CD4-positive, alpha-beta T cell (primary cell): ENCODE measurements around the gene EIF5AL1. TPM values are rescaled to one million over a fixed set of nuclear protein-coding genes. Genes with fewer than 3 reads are reported as not detected.

ENCODE experiments used
- ATAC-seq: fragments of 200-7000 bp; cut with Tn5 transposase; one replicate; pipeline ENCODE4 v1.10.0; 2022; ENCODE audit warnings: mild to moderate bottlenecking; ENCODE audit not compliant: poor library complexity
- CTCF ChIA-PET: fragments of 350-600 bp; sonication (Branson Sonifier 250); formaldehyde crosslinking; loops from one replicate; lab custom pipeline; 2021; ENCODE audit warnings: antibody characterized with exemption, inconsistent platforms; lab: Charles Lee
- POLR2A ChIA-PET: fragments of 350-600 bp; sonication (Branson Sonifier 250); formaldehyde crosslinking; loops from one replicate; lab custom pipeline; 2021; ENCODE audit warnings: antibody characterized with exemption, inconsistent platforms; lab: Charles Lee
- DNase-seq, 14 experiments: peaks; one replicate each; pipeline ENCODE4 v3.0.0-alpha.2; 2013 to 2020; ENCODE audit warnings: mixed read lengths in 2 of 14
- H3K27ac ChIP-seq, 2 donors: one replicate each; pipeline versions ENCODE4 v1.5.1 to v1.7.0; 2013; ENCODE audit warnings: low read length in 2 of 2, low read depth in 1 of 2, mild to moderate bottlenecking in 1 of 2
- H3K27me3 ChIP-seq, 2 experiments: 1 replicate in 1 of 2; 2 replicates in 1 of 2; pipeline versions ENCODE4 v1.6.1 to v1.7.0; 2013; ENCODE audit warnings: low read length in 2 of 2, control low read depth in 1 of 2, mild to moderate bottlenecking in 1 of 2, moderate library complexity in 1 of 2; ENCODE audit not compliant: insufficient read depth in 2 of 2, control insufficient read depth in 1 of 2
- H3K36me3 ChIP-seq: one replicate; pipeline ENCODE4 v1.6.1; 2013; ENCODE audit warnings: low read length, control low read depth; ENCODE audit not compliant: insufficient read depth
- H3K4me1 ChIP-seq: one replicate; pipeline ENCODE4 v1.6.1; 2013; ENCODE audit warnings: low read length, control low read depth; ENCODE audit not compliant: insufficient read depth
- H3K4me3 ChIP-seq: one replicate; pipeline ENCODE4 v1.5.1; 2013; ENCODE audit warnings: mild to moderate bottlenecking, low read length, moderate library complexity
- H3K9me3 ChIP-seq, 2 experiments: 1 replicate in 1 of 2; 2 replicates in 1 of 2; pipeline versions ENCODE4 v1.6.1 to v1.7.0; 2013; ENCODE audit warnings: low read length in 2 of 2, mild to moderate bottlenecking in 2 of 2, control low read depth in 1 of 2, moderate library complexity in 1 of 2; ENCODE audit not compliant: control insufficient read depth in 1 of 2, insufficient read depth in 1 of 2
- H3K27ac Mint-ChIP-seq: one replicate; pipeline ENCODE4 v1.8.0; 2020; ENCODE audit warnings: mixed read lengths
- H3K27me3 Mint-ChIP-seq: one replicate; pipeline ENCODE4 v1.8.0; 2021; ENCODE audit warnings: mixed read lengths
- H3K36me3 Mint-ChIP-seq: one replicate; pipeline ENCODE4 v1.8.0; 2021; ENCODE audit warnings: low read depth, mixed read lengths
- H3K4me1 Mint-ChIP-seq: one replicate; pipeline ENCODE4 v1.8.0; 2021; ENCODE audit warnings: low read depth, mixed read lengths
- H3K4me3 Mint-ChIP-seq: one replicate; pipeline ENCODE4 v1.8.0; 2020; ENCODE audit warnings: mild to moderate bottlenecking, mixed read lengths
- H3K9me3 Mint-ChIP-seq: one replicate; pipeline ENCODE4 v1.8.0; 2020; ENCODE audit warnings: mixed read lengths
- intact Hi-C, 2 experiments: fragments of 100-400 bp; cut with DNase I in 1 of 2; cut with micrococcal nuclease in 1 of 2; formaldehyde crosslinking; loops; one replicate each; pipeline versions ENCODE4 v1.15.1 to v1.9.0; 2023 to 2025; cut with DNase I, micrococcal nuclease
- total RNA-seq, 174 experiments: library from RNA in 2 of 174; stranded (reverse) in 2 of 174; gene quantifications; one replicate each; pipeline ENCODE4 v1.2.3 and lab custom pipeline; 2021 to 2026
- TF ChIP-seq, protein P1 (sequence below): fragments of 200-600 bp; IDR thresholded peaks from one replicate; pipeline ENCODE4 v1.8.0; 2022; ENCODE audit warnings: antibody characterized with exemption, mild to moderate bottlenecking

Gene EIF5AL1
- total RNA-seq, 2 experiments from 2014 or later, result 0.11 to 0.14 TPM

DNA sequence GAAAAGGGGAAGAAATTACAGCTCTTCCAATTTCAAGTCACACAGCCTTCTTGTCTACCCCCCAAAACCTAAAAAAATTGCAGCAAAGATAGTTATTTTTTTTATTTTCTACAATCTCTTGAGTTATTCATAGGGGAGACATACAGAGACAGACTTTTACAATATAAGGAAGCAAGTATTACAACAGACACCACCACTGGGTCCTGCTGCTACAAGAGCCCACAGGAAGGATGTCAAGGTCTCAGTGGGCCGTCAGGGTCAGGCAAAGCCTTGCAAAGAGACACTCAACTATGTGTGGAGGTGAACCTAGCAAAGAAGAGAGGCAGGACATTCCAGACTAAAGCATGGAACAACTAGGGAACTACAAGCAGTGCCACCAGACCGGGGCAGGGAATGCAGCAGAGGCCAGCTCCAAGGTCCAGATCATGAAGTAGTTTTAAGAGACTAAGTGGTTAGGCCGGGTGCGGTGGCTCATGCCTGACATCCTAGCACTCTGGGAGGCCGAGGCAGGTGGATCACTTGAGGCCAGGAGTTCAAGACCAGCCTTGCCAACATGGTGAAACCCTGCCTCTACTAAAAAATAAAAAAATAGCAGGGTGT lies 38.7 kb upstream of the EIF5AL1 start:
- H3K9me3 Mint-ChIP-seq, result no peaks in the 10 kb centered on the region
- no peak overlapping the region for H3K27ac Mint-ChIP-seq
- no peaks in the 10 kb centered on the region for H3K9me3 ChIP-seq

DNA sequence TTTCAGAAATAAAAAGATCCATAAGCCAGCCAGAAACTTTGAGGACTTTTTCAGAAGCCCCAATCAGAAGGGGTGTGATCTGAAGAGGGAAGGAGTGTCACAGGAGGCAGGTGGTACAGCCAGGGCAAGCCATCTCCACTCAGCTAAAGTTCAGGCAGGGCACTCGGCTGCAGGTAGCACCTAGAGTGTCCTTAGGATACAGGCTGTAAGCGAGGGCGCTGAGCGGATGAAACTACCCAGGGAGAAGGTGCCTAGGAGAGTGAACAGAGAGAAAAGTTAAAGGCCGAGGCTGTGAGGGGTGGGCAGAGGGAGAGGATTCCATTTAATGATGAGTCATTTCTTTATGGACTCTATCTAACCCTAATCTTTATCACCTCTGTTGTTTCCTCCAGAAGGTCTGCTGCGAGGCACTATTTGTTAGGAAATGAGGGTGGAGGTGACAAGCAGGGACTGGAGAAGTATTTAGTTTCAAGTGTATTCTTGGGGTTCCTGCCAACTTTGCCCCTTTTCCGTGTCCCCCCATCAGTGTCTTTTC lies 37.1 kb upstream of the EIF5AL1 start:
- intact Hi-C loops, result no loop called here
- H3K27ac Mint-ChIP-seq, result no peak overlapping the region
- H3K36me3 ChIP-seq, result no peaks in the 10 kb centered on the region
- DNase-seq, result no peak
- H3K4me3 ChIP-seq, result no peak overlapping the region
- no peak for ATAC-seq
- ChIA-PET POLR2A (interaction anchor here (1.0 kb wide), 1 partner anchor 189 kb away, joined by 3 read pairs; no protein-coding TSS in a partner anchor), CTCF (interaction anchor here (0.7 kb wide), 1 partner anchor 8 kb away, joined by 4 read pairs; no protein-coding TSS in a partner anchor)
- peaks cover 17% of the 10 kb centered on the region for H3K27me3 Mint-ChIP-seq
- H3K9me3 Mint-ChIP-seq, result no peaks in the 10 kb centered on the region
- no peak overlapping the region for H3K27ac ChIP-seq
- H3K4me3 Mint-ChIP-seq, result no peak overlapping the region
- H3K9me3 ChIP-seq, result no peaks in the 10 kb centered on the region
- H3K36me3 Mint-ChIP-seq, result no peaks in the 10 kb centered on the region
- TF ChIP-seq, protein P1, sequence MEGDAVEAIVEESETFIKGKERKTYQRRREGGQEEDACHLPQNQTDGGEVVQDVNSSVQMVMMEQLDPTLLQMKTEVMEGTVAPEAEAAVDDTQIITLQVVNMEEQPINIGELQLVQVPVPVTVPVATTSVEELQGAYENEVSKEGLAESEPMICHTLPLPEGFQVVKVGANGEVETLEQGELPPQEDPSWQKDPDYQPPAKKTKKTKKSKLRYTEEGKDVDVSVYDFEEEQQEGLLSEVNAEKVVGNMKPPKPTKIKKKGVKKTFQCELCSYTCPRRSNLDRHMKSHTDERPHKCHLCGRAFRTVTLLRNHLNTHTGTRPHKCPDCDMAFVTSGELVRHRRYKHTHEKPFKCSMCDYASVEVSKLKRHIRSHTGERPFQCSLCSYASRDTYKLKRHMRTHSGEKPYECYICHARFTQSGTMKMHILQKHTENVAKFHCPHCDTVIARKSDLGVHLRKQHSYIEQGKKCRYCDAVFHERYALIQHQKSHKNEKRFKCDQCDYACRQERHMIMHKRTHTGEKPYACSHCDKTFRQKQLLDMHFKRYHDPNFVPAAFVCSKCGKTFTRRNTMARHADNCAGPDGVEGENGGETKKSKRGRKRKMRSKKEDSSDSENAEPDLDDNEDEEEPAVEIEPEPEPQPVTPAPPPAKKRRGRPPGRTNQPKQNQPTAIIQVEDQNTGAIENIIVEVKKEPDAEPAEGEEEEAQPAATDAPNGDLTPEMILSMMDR, result no peak
- no peaks in the 10 kb centered on the region for H3K4me1 ChIP-seq
- H3K4me1 Mint-ChIP-seq, result no peaks in the 10 kb centered on the region
- H3K27me3 ChIP-seq, result peaks cover 3 to 10% of the 10 kb centered on the region in 2 experiments

More for the DNA sequence above, 38.7 kb upstream of the EIF5AL1 start:
- intact Hi-C loops, result no loop called here
- Mint-ChIP-seq H3K27me3 (peaks cover 17% of the 10 kb centered on the region), H3K4me3 (no peak overlapping the region), H3K36me3 (no peaks in the 10 kb centered on the region), H3K4me1 (no peaks in the 10 kb centered on the region)
- CTCF ChIA-PET, result interaction anchor here (1.5 kb wide), 1 partner anchor 99 kb away, joined by 5 read pairs; no protein-coding TSS in a partner anchor
- no peak overlapping the region for H3K4me3 ChIP-seq
- TF ChIP-seq, protein P1, result no peak
- DNase-seq (no peak), ATAC-seq (no peak)
- POLR2A ChIA-PET, result no interaction called here
- no peak overlapping the region for H3K27ac ChIP-seq
- H3K27me3 ChIP-seq, result peaks cover 0 to 10% of the 10 kb centered on the region in 2 experiments
- no peaks in the 10 kb centered on the region for H3K4me1 ChIP-seq
- H3K36me3 ChIP-seq, result no peaks in the 10 kb centered on the region

DNA sequence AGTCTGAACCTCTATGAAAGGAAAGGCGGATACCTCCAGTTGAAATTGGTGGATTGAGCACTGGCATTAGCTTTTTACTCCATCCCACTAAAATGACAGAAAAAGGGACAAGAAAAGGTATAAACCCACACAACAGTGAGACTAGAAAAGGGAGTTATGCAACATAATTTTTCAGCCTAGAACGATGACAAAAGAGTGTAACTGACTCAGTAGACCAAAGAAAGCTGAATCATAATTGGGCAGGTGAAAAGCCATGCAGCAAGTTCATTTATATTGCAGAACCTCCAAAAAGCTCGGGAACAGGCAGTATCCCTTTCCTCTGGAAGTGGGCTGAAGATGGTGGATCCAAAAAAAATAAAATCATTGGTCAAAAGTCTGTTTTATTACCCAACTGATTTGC lies 36.5 kb upstream of the EIF5AL1 start:
- POLR2A ChIA-PET, result interaction anchor here (1.0 kb wide), 1 partner anchor 190 kb away, joined by 3 read pairs; no protein-coding TSS in a partner anchor
- intact Hi-C loops, result no loop called here

More for the DNA sequence above, 36.5 kb upstream of the EIF5AL1 start:
- Histone ChIP-seq H3K4me3 (no peak overlapping the region), H3K4me1 (no peaks in the 10 kb centered on the region), H3K9me3 (no peaks in the 10 kb centered on the region), H3K27me3 (peaks cover 3 to 10% of the 10 kb centered on the region in 2 experiments), H3K27ac (no peak overlapping the region), H3K36me3 (no peaks in the 10 kb centered on the region)
- H3K4me3 Mint-ChIP-seq, result no peak overlapping the region
- H3K27me3 Mint-ChIP-seq, result peaks cover 17% of the 10 kb centered on the region
- H3K9me3 Mint-ChIP-seq, result no peaks in the 10 kb centered on the region
- H3K4me1 Mint-ChIP-seq, result no peaks in the 10 kb centered on the region
- CTCF ChIA-PET, result interaction anchor here (0.7 kb wide), 1 partner anchor 8 kb away, joined by 4 read pairs; no protein-coding TSS in a partner anchor
- H3K27ac Mint-ChIP-seq, result no peak overlapping the region
- ATAC-seq, result no peak
- DNase-seq, result no peak
- no peaks in the 10 kb centered on the region for H3K36me3 Mint-ChIP-seq
- TF ChIP-seq, protein P1, result no peak
